IMR-90 (cell line): ENCODE data around the gene GBE1. TPM values are rescaled to one million over a fixed set of nuclear protein-coding genes. Genes with fewer than 3 reads are reported as not detected.

Source experiments
- ATAC-seq: fragments of 200-7000 bp; cut with Tn5 transposase; 2 replicates; pipeline ENCODE4 v1.9.1; 2020; ENCODE audit warnings: low read depth, mild to moderate bottlenecking, moderate library complexity
- BruUV-seq: library from RNA; stranded (reverse); fragments of 400-500 nt; replicated peaks from 2 replicates; lab custom pipeline; 2021; lab: Mats Ljungman, UMichigan
- CTCF ChIA-PET: fragments of 300-600 bp; formaldehyde crosslinking; extraction: SDS; loops from one replicate; lab custom pipeline; 2021; ENCODE audit warnings: antibody characterized with exemption; lab: Yijun Ruan, JAX
- POLR2A ChIA-PET: fragments of 300-600 bp; sonication (Branson Sonifier 250); formaldehyde crosslinking; loops from one replicate; lab custom pipeline; 2022; ENCODE audit warnings: antibody characterized with exemption; ENCODE audit not compliant: unreplicated experiment; lab: Charles Lee
- DNase-seq: peaks from one replicate; pipeline ENCODE4 v3.0.0; 2013
- H2AFZ ChIP-seq: replicated peaks from 2 replicates; pipeline ENCODE3; 2013; ENCODE audit warnings: low read length, mild to moderate bottlenecking; ENCODE audit not compliant: poor library complexity
- H2AK5ac ChIP-seq: 2 replicates; pipeline ENCODE4 v1.6.1; 2013; ENCODE audit warnings: low read depth, low read length, inconsistent platforms
- H2AK9ac ChIP-seq: replicated peaks from 2 replicates; pipeline ENCODE3; 2013; ENCODE audit warnings: mild to moderate bottlenecking, low read depth, low read length, moderate library complexity; ENCODE audit not compliant: poor library complexity
- H2BK120ac ChIP-seq: 2 replicates; pipeline ENCODE4 v1.6.1; 2013; ENCODE audit warnings: low read depth, low read length, inconsistent platforms
- H2BK15ac ChIP-seq: 3 replicates; pipeline ENCODE4 v1.6.1; 2013; ENCODE audit warnings: low read depth, low read length, inconsistent platforms
- H2BK20ac ChIP-seq: 2 replicates; pipeline ENCODE4 v1.6.1; 2013; ENCODE audit warnings: low read depth, mild to moderate bottlenecking, inconsistent platforms, low read length, moderate library complexity
- H2BK5ac ChIP-seq: 2 replicates; pipeline ENCODE4 v1.6.1; 2013; ENCODE audit warnings: mild to moderate bottlenecking, low read depth, low read length, inconsistent platforms; ENCODE audit not compliant: poor library complexity, severe bottlenecking
- H3K14ac ChIP-seq: replicated peaks from 2 replicates; pipeline ENCODE4 v1.6.1; 2013; ENCODE audit warnings: low read depth, low read length, inconsistent platforms
- H3K18ac ChIP-seq: 2 replicates; pipeline ENCODE4 v1.6.1; 2013; ENCODE audit warnings: low read depth, low read length, control low read depth
- H3K23ac ChIP-seq: 2 replicates; pipeline ENCODE4 v1.6.1; 2013; ENCODE audit warnings: low read depth, low read length, inconsistent platforms
- H3K27ac ChIP-seq: 2 replicates; pipeline ENCODE4 v1.5.1; 2013; ENCODE audit warnings: mild to moderate bottlenecking, control low read depth, low read length; ENCODE audit not compliant: insufficient read depth
- H3K27me3 ChIP-seq: 2 replicates; pipeline ENCODE4 v1.6.1; 2013; ENCODE audit warnings: low read length; ENCODE audit not compliant: control insufficient read depth, insufficient read depth
- H3K36me3 ChIP-seq: 2 replicates; pipeline ENCODE4 v1.6.1; 2013; ENCODE audit warnings: low read length, mixed read lengths; ENCODE audit not compliant: control insufficient read depth, insufficient read depth
- H3K4ac ChIP-seq: 2 replicates; pipeline ENCODE4 v1.6.1; 2013; ENCODE audit warnings: low read depth, low read length, inconsistent platforms
- H3K4me1 ChIP-seq: 2 replicates; pipeline ENCODE4 v1.6.1; 2013; ENCODE audit warnings: low read length, mixed read lengths; ENCODE audit not compliant: control insufficient read depth, insufficient read depth
- H3K4me2 ChIP-seq: 2 replicates; pipeline ENCODE4 v1.6.1; 2013; ENCODE audit warnings: low read depth, mild to moderate bottlenecking, control low read depth, low read length, moderate library complexity
- H3K4me3 ChIP-seq: 2 replicates; pipeline ENCODE4 v1.5.1; 2013; ENCODE audit warnings: low read depth, mild to moderate bottlenecking, control low read depth, low read length, moderate library complexity; ENCODE audit not compliant: insufficient read depth
- H3K56ac ChIP-seq: 2 replicates; pipeline ENCODE4 v1.6.1; 2013; ENCODE audit warnings: low read length, inconsistent platforms; ENCODE audit not compliant: insufficient read depth; ENCODE audit errors: extremely low read depth
- H3K79me1 ChIP-seq, 2 experiments: 2 replicates each; pipeline ENCODE4 v1.6.1; 2013; ENCODE audit warnings: low read length in 2 of 2, inconsistent platforms in 1 of 2, low read depth in 1 of 2
- H3K9ac ChIP-seq: 2 replicates; pipeline ENCODE4 v1.6.1; 2013; ENCODE audit warnings: low read depth, low read length, control low read depth
- H3K9me1 ChIP-seq: 2 replicates; pipeline ENCODE4 v1.6.1; 2013; ENCODE audit warnings: low read length, inconsistent platforms; ENCODE audit not compliant: insufficient read depth
- H3K9me3 ChIP-seq: 2 replicates; pipeline ENCODE4 v1.6.1; 2013; ENCODE audit warnings: low read length; ENCODE audit not compliant: control insufficient read depth, insufficient read depth
- H4K20me1 ChIP-seq: 2 replicates; pipeline ENCODE4 v1.6.1; 2013; ENCODE audit warnings: low read length, inconsistent platforms; ENCODE audit not compliant: insufficient read depth
- H4K5ac ChIP-seq: 2 replicates; pipeline ENCODE4 v1.6.1; 2013; ENCODE audit warnings: mild to moderate bottlenecking, low read depth, low read length, control low read depth
- H4K8ac ChIP-seq, 2 experiments: 2 replicates each; pipeline ENCODE4 v1.6.1; 2013; ENCODE audit warnings: low read depth in 2 of 2, low read length in 2 of 2, control low read depth in 1 of 2, inconsistent platforms in 1 of 2
- H4K91ac ChIP-seq: 2 replicates; pipeline ENCODE4 v1.6.1; 2013; ENCODE audit warnings: low read depth, low read length, inconsistent platforms; ENCODE audit not compliant: insufficient read depth
- BHLHE40 ChIP-seq: fragments of 150-350 bp; IDR thresholded peaks from 2 replicates; pipeline ENCODE4 v1.6.1; 2016; ENCODE audit warnings: mild to moderate bottlenecking, low read depth, low read length
- CHD1 ChIP-seq: IDR thresholded peaks from 2 replicates; pipeline ENCODE4 v1.6.1; 2012; ENCODE audit warnings: low read depth, low read length, improper control_type of control experiment
- CTCF ChIP-seq: conservative IDR thresholded peaks from 2 replicates; pipeline ENCODE4 v1.5.1; 2012; ENCODE audit warnings: mild to moderate bottlenecking, low read depth, low read length, improper control_type of control experiment
- FOS ChIP-seq: fragments of 150-350 bp; IDR thresholded peaks from 2 replicates; pipeline ENCODE4 v1.6.1; 2016; ENCODE audit warnings: low read depth, low read length
- MAFK ChIP-seq: IDR thresholded peaks from 2 replicates; pipeline ENCODE4 v1.6.1; 2012; ENCODE audit warnings: low read depth, low read length, improper control_type of control experiment
- MAZ ChIP-seq: IDR thresholded peaks from 2 replicates; pipeline ENCODE4 v1.6.1; 2012; ENCODE audit warnings: low read depth, mild to moderate bottlenecking, low read length, improper control_type of control experiment, moderate library complexity, borderline replicate concordance
- MXI1 ChIP-seq: IDR thresholded peaks from 2 replicates; pipeline ENCODE4 v1.6.1; 2012; ENCODE audit warnings: low read depth, mild to moderate bottlenecking, low read length, moderate library complexity, borderline replicate concordance
- NFE2L2 ChIP-seq: fragments of 150-350 bp; IDR thresholded peaks from 2 replicates; pipeline ENCODE4 v1.6.1; 2016; ENCODE audit warnings: low read depth, mild to moderate bottlenecking, low read length
- POLR2A ChIP-seq: IDR thresholded peaks from 2 replicates; pipeline ENCODE4 v1.6.1; 2012; ENCODE audit warnings: mild to moderate bottlenecking, low read depth, low read length
- RAD21 ChIP-seq: IDR thresholded peaks from 2 replicates; pipeline ENCODE4 v1.6.1; 2012; ENCODE audit warnings: low read length, improper control_type of control experiment
- RFX5 ChIP-seq: IDR thresholded peaks from 2 replicates; pipeline ENCODE4 v1.8.0; 2012; ENCODE audit warnings: low read depth, mild to moderate bottlenecking, low read length, moderate library complexity
- SMC3 ChIP-seq: fragments of 150-350 bp; IDR thresholded peaks from 2 replicates; pipeline ENCODE4 v1.6.1; 2016; ENCODE audit warnings: low read depth, mild to moderate bottlenecking, antibody characterized with exemption, low read length, moderate library complexity
- USF2 ChIP-seq: fragments of 150-350 bp; IDR thresholded peaks from 2 replicates; pipeline ENCODE4 v1.6.1; 2017; ENCODE audit warnings: mild to moderate bottlenecking, antibody characterized with exemption, low read length, low read depth
- WGBS, 2 experiments: methylation state at CpG; one replicate each; pipeline versions ENCODE4 v1.1.5 to v1.1.7; 2013; ENCODE audit warnings: missing lambda C conversion rate in 2 of 2; ENCODE audit not compliant: insufficient read length in 1 of 2; ENCODE audit errors: extremely low coverage in 2 of 2; 5-methylcytosine and 5-hydroxymethylcytosine counted together
- dilution Hi-C: fragments of 300-500 bp; cut with HindIII; formaldehyde crosslinking; loops from one replicate; pipeline ENCODE4 v1.14.3; 2018; ENCODE audit warnings: low sequenced_read_pairs; ENCODE audit not compliant: unreplicated experiment
- in situ Hi-C: fragments of 300-500 bp; cut with MboI; formaldehyde crosslinking; loops from 3 replicates; pipeline ENCODE4 v1.14.3; 2019; ENCODE audit warnings: low sequenced_read_pairs, inconsistent platforms, mixed read lengths
- intact Hi-C: fragments of 100-400 bp; cut with micrococcal nuclease; formaldehyde crosslinking; loops from 2 replicates; pipeline ENCODE4 v1.10.0; 2022
- polyA plus RNA-seq, 3 experiments: library from polyadenylated mRNA; depleted of rRNA; stranded (reverse); fragments of >200 nt; gene quantifications; 2 replicates each; pipeline ENCODE4 v1.2.3, GENCODE V29; 2012; ENCODE audit warnings: low replicate concordance in 1 of 3
- total RNA-seq: library from RNA; depleted of rRNA; stranded (reverse); fragments of >200 nt; gene quantifications from 2 replicates; pipeline ENCODE4 v1.2.3, GENCODE V29; 2012
- TF ChIP-seq, protein P1 (sequence below): fragments of 150-350 bp; IDR thresholded peaks from 2 replicates; pipeline ENCODE4 v1.6.1; 2016; ENCODE audit warnings: low read depth, mild to moderate bottlenecking, low read length, moderate library complexity, borderline replicate concordance

The GBE1 gene
- total and polyA plus RNA-seq, 2 of the 4 experiments (the other 2 are of a cell fraction), result 36.7 to 90.3 TPM

DNA sequence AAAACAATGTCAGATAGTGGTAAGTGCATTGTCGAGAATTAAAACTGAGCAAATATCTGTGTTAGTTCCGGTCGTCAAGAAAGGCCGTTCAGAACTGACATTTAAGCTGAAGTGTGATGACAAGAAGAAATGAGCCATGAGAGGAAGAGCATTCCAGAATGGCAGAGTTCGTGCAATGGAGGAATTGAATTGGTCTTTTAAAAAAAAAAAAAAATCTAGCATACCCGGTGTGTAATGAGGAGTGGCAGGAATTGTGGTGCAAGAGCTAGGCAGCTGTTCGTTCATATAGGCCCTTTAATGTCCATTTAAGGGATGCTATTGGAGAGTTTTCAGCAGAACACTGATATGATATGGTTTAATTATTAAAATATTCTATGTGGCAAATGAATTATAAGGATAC is 2.6 kb upstream of the GBE1 start:
- Histone ChIP-seq H3K4me3 (no peak overlapping the region), H4K91ac (no peak overlapping the region), H2AK9ac (no peak overlapping the region), H3K4me2 (no peak overlapping the region), H3K18ac (no peak overlapping the region), H3K23ac (no peak overlapping the region), H2AK5ac (no peak overlapping the region), H2BK5ac (no peak overlapping the region), H3K9ac (no peak overlapping the region), H3K56ac (no peak overlapping the region), H4K20me1 (no peaks in the 10 kb centered on the region), H4K8ac (no peak overlapping the region), H3K4ac (no peak overlapping the region), H3K36me3 (no peaks in the 10 kb centered on the region), H2BK120ac (no peak overlapping the region), H2AFZ (no peak overlapping the region), H3K9me1 (no peaks in the 10 kb centered on the region), H3K4me1 (peaks cover 2% of the 10 kb centered on the region; the same call in 1 of the 2 replicates), H3K27ac (no peak overlapping the region), H2BK20ac (no peak overlapping the region), H3K14ac (no peak overlapping the region), H3K27me3 (no peaks in the 10 kb centered on the region), H2BK15ac (no peak overlapping the region), H4K5ac (no peak overlapping the region), H3K79me1 (peaks cover 6 to 14% of the 10 kb centered on the region in 2 experiments), H3K9me3 (no peaks in the 10 kb centered on the region)
- in situ Hi-C loops (no loop called here), intact Hi-C loops (loop anchor here (5.0 kb wide), 1 partner anchor 347 kb away; no protein-coding TSS in a partner anchor), dilution Hi-C loops (no loop called here)
- TF ChIP-seq CHD1 (no peak), SMC3 (no peak), BHLHE40 (no peak), CTCF (no peak), RAD21 (no peak), USF2 (no peak), FOS (no peak), NFE2L2 (no peak), POLR2A (no peak), MAFK (no peak), MAZ (no peak), RFX5 (no peak), MXI1 (no peak)
- TF ChIP-seq, protein P1, sequence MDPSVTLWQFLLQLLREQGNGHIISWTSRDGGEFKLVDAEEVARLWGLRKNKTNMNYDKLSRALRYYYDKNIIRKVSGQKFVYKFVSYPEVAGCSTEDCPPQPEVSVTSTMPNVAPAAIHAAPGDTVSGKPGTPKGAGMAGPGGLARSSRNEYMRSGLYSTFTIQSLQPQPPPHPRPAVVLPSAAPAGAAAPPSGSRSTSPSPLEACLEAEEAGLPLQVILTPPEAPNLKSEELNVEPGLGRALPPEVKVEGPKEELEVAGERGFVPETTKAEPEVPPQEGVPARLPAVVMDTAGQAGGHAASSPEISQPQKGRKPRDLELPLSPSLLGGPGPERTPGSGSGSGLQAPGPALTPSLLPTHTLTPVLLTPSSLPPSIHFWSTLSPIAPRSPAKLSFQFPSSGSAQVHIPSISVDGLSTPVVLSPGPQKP, result no peak
- BruUV-seq, result no TSS peak
- DNase-seq (no peak), ATAC-seq (no peak)
- ChIA-PET CTCF (interaction anchor here (0.5 to 0.6 kb wide), 2 partner anchors 13 to 96 kb away, joined by 3 to 9 read pairs; no protein-coding TSS in a partner anchor), POLR2A (no interaction called here)
- 71% methylated on average over 3 of the region's 7 CpGs; no CpG with 5 or more reads in 1 of the 2 experiments for WGBS, 2 experiments
